K562 (cell line): ENCODE results near the gene SPATA45. TPM values are rescaled to one million over a fixed set of nuclear protein-coding genes. Genes with fewer than 3 reads are reported as not detected.

Source experiments
- BMI1 ChIP-seq: fragments of 150-350 bp; IDR thresholded peaks from 2 replicates; pipeline ENCODE4 v1.6.1; 2014; ENCODE audit warnings: low read length
- CBX2 ChIP-seq: fragments of 200-600 bp; sonication (generic); IDR thresholded peaks from one replicate; pipeline ENCODE4 v1.6.1; 2012; ENCODE audit warnings: mild to moderate bottlenecking, low read length, inconsistent platforms; ENCODE audit not compliant: insufficient read depth, poor library complexity, severe bottlenecking
- DACH1 ChIP-seq: fragments of 450-650 bp; IDR thresholded peaks from 2 replicates; pipeline ENCODE4 v1.6.1; 2018; ENCODE audit not compliant: partially characterized antibody
- ETV1 ChIP-seq: fragments of 450-650 bp; conservative IDR thresholded peaks from 2 replicates; pipeline ENCODE4 v1.6.1; 2016; ENCODE audit warnings: missing genetic modification characterization, control low read depth, low read depth, missing compliant biosample characterization
- GABPA ChIP-seq: fragments of 200-800 bp; sonication (Bioruptor generic); conservative IDR thresholded peaks from 2 replicates; pipeline ENCODE4 v1.6.1; 2016; ENCODE audit warnings: low read depth, missing genetic modification characterization, missing compliant biosample characterization
- GABPB1 ChIP-seq: sonication (generic); formaldehyde crosslinking; IDR thresholded peaks from 2 replicates; pipeline ENCODE4 v1.8.0; 2022; ENCODE audit warnings: mild to moderate bottlenecking, missing genetic modification reagents
- GATAD2A ChIP-seq: fragments of 450-650 bp; IDR thresholded peaks from 2 replicates; pipeline ENCODE4 v1.6.1; 2017
- LCOR ChIP-seq: sonication (generic); formaldehyde crosslinking; IDR thresholded peaks from 2 replicates; pipeline ENCODE4 v1.8.0; 2022; ENCODE audit warnings: mild to moderate bottlenecking, missing genetic modification reagents
- PHB ChIP-seq: fragments of 250-450 bp; sonication (Bioruptor Pico); IDR thresholded peaks from 2 replicates; pipeline ENCODE4 v1.5.0; 2021
- POU5F1 ChIP-seq: fragments of 150-350 bp; IDR thresholded peaks from 2 replicates; pipeline ENCODE4 v1.6.1; 2014; ENCODE audit warnings: borderline replicate concordance, low read length, low read depth, mild to moderate bottlenecking; ENCODE audit not compliant: partially characterized antibody
- SAFB ChIP-seq: fragments of 200-400 bp; formaldehyde crosslinking; IDR thresholded peaks from 2 replicates; pipeline ENCODE4 v1.6.1; 2017; ENCODE audit warnings: low read depth, low read length, borderline replicate concordance
- TCF3 ChIP-seq: sonication (generic); formaldehyde crosslinking; IDR thresholded peaks from 2 replicates; pipeline ENCODE4 v1.4.0; 2020; ENCODE audit warnings: mild to moderate bottlenecking, missing genetic modification reagents
- ZFPM2 ChIP-seq: fragments of 250-450 bp; sonication (Bioruptor Pico); IDR thresholded peaks from 2 replicates; pipeline ENCODE4 v1.5.1; 2022; ENCODE audit warnings: mild to moderate bottlenecking
- ZNF347 ChIP-seq: fragments of 450-650 bp; formaldehyde crosslinking; IDR thresholded peaks from 2 replicates; pipeline ENCODE4 v1.4.0; 2020; ENCODE audit warnings: low read depth, mild to moderate bottlenecking, moderate library complexity
- ZNF561 ChIP-seq: fragments of 450-650 bp; formaldehyde crosslinking; conservative IDR thresholded peaks from 2 replicates; pipeline ENCODE4 v1.4.0; 2020; ENCODE audit warnings: mild to moderate bottlenecking, moderate library complexity
- polyA plus RNA-seq, 8 experiments: library from polyadenylated mRNA; depleted of rRNA in 4 of 8; stranded (reverse) in 5 of 8; unstranded in 3 of 8; fragments of >200 nt; fragmentation: Nextera tagmentation in 2 of 8; fragmentation: Illumina TruSeq in 1 of 8; extraction: Ambion mirVana in 2 of 8; extraction: Trizol in 1 of 8; gene quantifications; 2 replicates each; pipeline versions ENCODE4 v1.2.1 to v1.2.3, GENCODE V29; 2011 to 2014; ENCODE audit warnings: inconsistent platforms in 1 of 8, missing spikeins in 1 of 8
- total RNA-seq, 7 experiments: library from RNA; depleted of rRNA in 6 of 7; stranded (reverse); fragments of >200 nt in 6 of 7; fragmentation: Illumina TruSeq in 2 of 7; extraction: Trizol in 2 of 7; gene quantifications; 2 replicates each; pipeline versions ENCODE4 v1.2.1 to v1.2.3, GENCODE V29; 2011 to 2021; ENCODE audit warnings: low replicate concordance in 1 of 7
- TF ChIP-seq, protein P1 (sequence below): fragments of 250-450 bp; sonication (Bioruptor Pico); IDR thresholded peaks from 2 replicates; pipeline ENCODE4 v1.5.1; 2021; ENCODE audit warnings: mild to moderate bottlenecking
- TF ChIP-seq, protein P2 (sequence below): sonication (generic); formaldehyde crosslinking; IDR thresholded peaks from 2 replicates; pipeline ENCODE4 v1.8.0; 2022; ENCODE audit warnings: mild to moderate bottlenecking, missing genetic modification reagents
- TF ChIP-seq, protein P3 (sequence below): fragments of 450-650 bp; formaldehyde crosslinking; IDR thresholded peaks from 2 replicates; pipeline ENCODE4 v1.4.0; 2022; ENCODE audit warnings: mild to moderate bottlenecking, moderate library complexity
- TF ChIP-seq, protein P4 (sequence below): fragments of 450-650 bp; conservative IDR thresholded peaks from 2 replicates; pipeline ENCODE4 v1.6.1; 2016; ENCODE audit warnings: missing genetic modification characterization, low read depth, mild to moderate bottlenecking, missing compliant biosample characterization, moderate library complexity
- TF ChIP-seq, protein P5 (sequence below): fragments of 450-650 bp; formaldehyde crosslinking; IDR thresholded peaks from 2 replicates; pipeline ENCODE4 v1.4.0; 2022; ENCODE audit warnings: missing genetic modification characterization

SPATA45 gene
- total and polyA plus RNA-seq, 9 of the 15 experiments (the other 6 are each of a cell fraction or from before 2014, with no cell fraction given) = 0.18 TPM; not detected in 8

DNA sequence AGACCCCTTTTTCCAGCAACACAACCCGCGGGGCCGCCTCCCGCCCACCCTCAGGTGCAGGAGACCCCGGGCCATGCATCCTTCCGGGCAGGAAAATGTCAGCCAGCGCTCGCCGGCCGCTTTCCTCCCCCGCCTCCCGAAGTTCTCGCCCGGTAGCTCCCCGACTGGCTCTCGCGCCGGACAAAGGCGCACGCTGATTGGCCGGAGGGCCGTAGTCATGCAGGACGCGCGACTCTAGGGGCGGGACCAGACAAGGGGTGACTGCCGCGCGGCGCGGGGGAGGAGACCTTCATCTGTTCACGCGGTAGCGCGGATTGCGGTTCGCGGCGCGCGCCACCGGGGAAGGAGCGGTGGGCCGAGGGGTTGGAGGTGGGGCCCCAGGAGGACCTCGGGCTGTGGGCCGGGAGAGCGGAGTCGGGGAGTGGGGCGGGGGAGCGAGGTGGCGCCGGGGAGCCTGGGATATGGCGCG lies 10.6 kb upstream of the SPATA45 start, which contains the start of gene FLVCR1 (continued):
- TF ChIP-seq POU5F1 (no peak), ETV1 (tag) (peak; percentile 75), BMI1 (no peak), ZFPM2 (CRISPR knock-in tag) (no peak), PHB (CRISPR knock-in tag) (no peak), DACH1 (peak; percentile 22), SAFB (peak; percentile 61; the same call in 1 of the 2 replicates), ZNF347 (CRISPR knock-in tag) (no peak), LCOR (CRISPR knock-in tag) (peak; percentile 53; the same call in 1 of the 2 replicates), TCF3 (CRISPR knock-in tag) (peak; percentile 37; the same call in 1 of the 2 replicates), GABPA (tag) (peak; percentile 71), GATAD2A (no peak), GABPB1 (CRISPR knock-in tag) (peak; percentile 73; the same call in 1 of the 2 replicates), CBX2 (no peak), ZNF561 (CRISPR knock-in tag) (no peak)
- TF ChIP-seq, protein P1, sequence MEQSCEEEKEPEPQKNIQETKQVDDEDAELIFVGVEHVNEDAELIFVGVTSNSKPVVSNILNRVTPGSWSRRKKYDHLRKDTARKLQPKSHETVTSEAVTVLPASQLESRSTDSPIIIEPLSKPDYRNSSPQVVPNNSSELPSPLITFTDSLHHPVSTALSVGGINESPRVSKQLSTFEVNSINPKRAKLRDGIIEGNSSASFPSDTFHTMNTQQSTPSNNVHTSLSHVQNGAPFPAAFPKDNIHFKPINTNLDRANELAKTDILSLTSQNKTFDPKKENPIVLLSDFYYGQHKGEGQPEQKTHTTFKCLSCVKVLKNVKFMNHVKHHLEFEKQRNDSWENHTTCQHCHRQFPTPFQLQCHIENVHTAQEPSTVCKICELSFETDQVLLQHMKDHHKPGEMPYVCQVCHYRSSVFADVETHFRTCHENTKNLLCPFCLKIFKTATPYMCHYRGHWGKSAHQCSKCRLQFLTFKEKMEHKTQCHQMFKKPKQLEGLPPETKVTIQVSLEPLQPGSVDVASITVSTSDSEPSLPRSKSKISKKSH = no peak
- TF ChIP-seq, protein P2, sequence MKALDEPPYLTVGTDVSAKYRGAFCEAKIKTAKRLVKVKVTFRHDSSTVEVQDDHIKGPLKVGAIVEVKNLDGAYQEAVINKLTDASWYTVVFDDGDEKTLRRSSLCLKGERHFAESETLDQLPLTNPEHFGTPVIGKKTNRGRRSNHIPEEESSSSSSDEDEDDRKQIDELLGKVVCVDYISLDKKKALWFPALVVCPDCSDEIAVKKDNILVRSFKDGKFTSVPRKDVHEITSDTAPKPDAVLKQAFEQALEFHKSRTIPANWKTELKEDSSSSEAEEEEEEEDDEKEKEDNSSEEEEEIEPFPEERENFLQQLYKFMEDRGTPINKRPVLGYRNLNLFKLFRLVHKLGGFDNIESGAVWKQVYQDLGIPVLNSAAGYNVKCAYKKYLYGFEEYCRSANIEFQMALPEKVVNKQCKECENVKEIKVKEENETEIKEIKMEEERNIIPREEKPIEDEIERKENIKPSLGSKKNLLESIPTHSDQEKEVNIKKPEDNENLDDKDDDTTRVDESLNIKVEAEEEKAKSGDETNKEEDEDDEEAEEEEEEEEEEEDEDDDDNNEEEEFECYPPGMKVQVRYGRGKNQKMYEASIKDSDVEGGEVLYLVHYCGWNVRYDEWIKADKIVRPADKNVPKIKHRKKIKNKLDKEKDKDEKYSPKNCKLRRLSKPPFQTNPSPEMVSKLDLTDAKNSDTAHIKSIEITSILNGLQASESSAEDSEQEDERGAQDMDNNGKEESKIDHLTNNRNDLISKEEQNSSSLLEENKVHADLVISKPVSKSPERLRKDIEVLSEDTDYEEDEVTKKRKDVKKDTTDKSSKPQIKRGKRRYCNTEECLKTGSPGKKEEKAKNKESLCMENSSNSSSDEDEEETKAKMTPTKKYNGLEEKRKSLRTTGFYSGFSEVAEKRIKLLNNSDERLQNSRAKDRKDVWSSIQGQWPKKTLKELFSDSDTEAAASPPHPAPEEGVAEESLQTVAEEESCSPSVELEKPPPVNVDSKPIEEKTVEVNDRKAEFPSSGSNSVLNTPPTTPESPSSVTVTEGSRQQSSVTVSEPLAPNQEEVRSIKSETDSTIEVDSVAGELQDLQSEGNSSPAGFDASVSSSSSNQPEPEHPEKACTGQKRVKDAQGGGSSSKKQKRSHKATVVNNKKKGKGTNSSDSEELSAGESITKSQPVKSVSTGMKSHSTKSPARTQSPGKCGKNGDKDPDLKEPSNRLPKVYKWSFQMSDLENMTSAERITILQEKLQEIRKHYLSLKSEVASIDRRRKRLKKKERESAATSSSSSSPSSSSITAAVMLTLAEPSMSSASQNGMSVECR (CRISPR knock-in tag) = no peak
- TF ChIP-seq, protein P3, sequence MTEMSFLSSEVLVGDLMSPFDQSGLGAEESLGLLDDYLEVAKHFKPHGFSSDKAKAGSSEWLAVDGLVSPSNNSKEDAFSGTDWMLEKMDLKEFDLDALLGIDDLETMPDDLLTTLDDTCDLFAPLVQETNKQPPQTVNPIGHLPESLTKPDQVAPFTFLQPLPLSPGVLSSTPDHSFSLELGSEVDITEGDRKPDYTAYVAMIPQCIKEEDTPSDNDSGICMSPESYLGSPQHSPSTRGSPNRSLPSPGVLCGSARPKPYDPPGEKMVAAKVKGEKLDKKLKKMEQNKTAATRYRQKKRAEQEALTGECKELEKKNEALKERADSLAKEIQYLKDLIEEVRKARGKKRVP (CRISPR knock-in tag) = no peak
- TF ChIP-seq, protein P4, sequence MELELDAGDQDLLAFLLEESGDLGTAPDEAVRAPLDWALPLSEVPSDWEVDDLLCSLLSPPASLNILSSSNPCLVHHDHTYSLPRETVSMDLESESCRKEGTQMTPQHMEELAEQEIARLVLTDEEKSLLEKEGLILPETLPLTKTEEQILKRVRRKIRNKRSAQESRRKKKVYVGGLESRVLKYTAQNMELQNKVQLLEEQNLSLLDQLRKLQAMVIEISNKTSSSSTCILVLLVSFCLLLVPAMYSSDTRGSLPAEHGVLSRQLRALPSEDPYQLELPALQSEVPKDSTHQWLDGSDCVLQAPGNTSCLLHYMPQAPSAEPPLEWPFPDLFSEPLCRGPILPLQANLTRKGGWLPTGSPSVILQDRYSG = no peak
- TF ChIP-seq, protein P5, sequence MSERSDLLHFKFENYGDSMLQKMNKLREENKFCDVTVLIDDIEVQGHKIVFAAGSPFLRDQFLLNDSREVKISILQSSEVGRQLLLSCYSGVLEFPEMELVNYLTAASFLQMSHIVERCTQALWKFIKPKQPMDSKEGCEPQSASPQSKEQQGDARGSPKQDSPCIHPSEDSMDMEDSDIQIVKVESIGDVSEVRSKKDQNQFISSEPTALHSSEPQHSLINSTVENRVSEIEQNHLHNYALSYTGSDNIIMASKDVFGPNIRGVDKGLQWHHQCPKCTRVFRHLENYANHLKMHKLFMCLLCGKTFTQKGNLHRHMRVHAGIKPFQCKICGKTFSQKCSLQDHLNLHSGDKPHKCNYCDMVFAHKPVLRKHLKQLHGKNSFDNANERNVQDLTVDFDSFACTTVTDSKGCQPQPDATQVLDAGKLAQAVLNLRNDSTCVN (CRISPR knock-in tag) = no peak
